HG03558 (cell line): ENCODE results near the gene ANLN.

Experiments used
- ATAC-seq: cut with Tn5 transposase; IDR thresholded peaks from one replicate; pipeline ENCODE4 v1.9.1; 2021; ENCODE audit warnings: moderate number of reproducible peaks; ENCODE audit not compliant: unreplicated experiment; ENCODE audit errors: extremely low read depth

ANLN gene

GRCh38 chr7:36389371-36390198, at the start of gene ANLN:
TSS of gene ANLN (plus strand) at chr7:36389862. CDS start at chr7:36390027, 165 bp downstream.
- ATAC-seq = peak; percentile 42

- ATAC-seq = no peak
Measured at GRCh38 chr7:36343548-36343947, 46.1 kb upstream of the ANLN start.

- no peak for ATAC-seq
Measured at GRCh38 chr7:36344622-36345021, 45.0 kb upstream of the ANLN start.

- no peak for ATAC-seq
Measured at GRCh38 chr7:36346260-36346831, 43.3 kb upstream of the ANLN start.

GRCh38 chr7:36348256-36348655, 41.4 kb upstream of the ANLN start:
- ATAC-seq = no peak

GRCh38 chr7:36348771-36349170, 40.9 kb upstream of the ANLN start:
- no peak for ATAC-seq

GRCh38 chr7:36349626-36350025, 40.0 kb upstream of the ANLN start:
- ATAC-seq = no peak

- no peak for ATAC-seq
Measured at GRCh38 chr7:36355490-36355889, 34.2 kb upstream of the ANLN start.

- no peak for ATAC-seq
Measured at GRCh38 chr7:36357054-36357453, 32.6 kb upstream of the ANLN start.

GRCh38 chr7:36358589-36358988, 31.1 kb upstream of the ANLN start:
- no peak for ATAC-seq

- no peak for ATAC-seq
Measured at GRCh38 chr7:36360244-36360643, 29.4 kb upstream of the ANLN start.

- ATAC-seq = no peak
Measured at GRCh38 chr7:36361227-36361626, 28.4 kb upstream of the ANLN start.

- ATAC-seq = no peak
Measured at GRCh38 chr7:36363515-36363914, 26.1 kb upstream of the ANLN start.

GRCh38 chr7:36366005-36366717, 23.5 kb upstream of the ANLN start:
- no peak for ATAC-seq

- peak; percentile 97 for ATAC-seq
Measured at GRCh38 chr7:36366718-36367560, 22.7 kb upstream of the ANLN start.

- peak; percentile 16 for ATAC-seq
Measured at GRCh38 chr7:36367561-36368077, 22.0 kb upstream of the ANLN start.

GRCh38 chr7:36368496-36368895, 21.2 kb upstream of the ANLN start:
- no peak for ATAC-seq

- ATAC-seq = no peak
Measured at GRCh38 chr7:36369171-36369570, 20.5 kb upstream of the ANLN start.

GRCh38 chr7:36370046-36370445, 19.6 kb upstream of the ANLN start:
- ATAC-seq = no peak

GRCh38 chr7:36372156-36372555, 17.5 kb upstream of the ANLN start:
- ATAC-seq = no peak
